Kidney capillary endothelial cell (primary cell): Measurements from ENCODE around the gene ASXL1.

Source experiments
- DNase-seq: peaks from one replicate; pipeline ENCODE4 v3.0.0-alpha.2; 2018; ENCODE audit warnings: low spot score

ASXL1 gene

GRCh38 chr20:32411955-32412706, 54.0 kb downstream of the ASXL1 start:
- no peak for DNase-seq

DNA sequence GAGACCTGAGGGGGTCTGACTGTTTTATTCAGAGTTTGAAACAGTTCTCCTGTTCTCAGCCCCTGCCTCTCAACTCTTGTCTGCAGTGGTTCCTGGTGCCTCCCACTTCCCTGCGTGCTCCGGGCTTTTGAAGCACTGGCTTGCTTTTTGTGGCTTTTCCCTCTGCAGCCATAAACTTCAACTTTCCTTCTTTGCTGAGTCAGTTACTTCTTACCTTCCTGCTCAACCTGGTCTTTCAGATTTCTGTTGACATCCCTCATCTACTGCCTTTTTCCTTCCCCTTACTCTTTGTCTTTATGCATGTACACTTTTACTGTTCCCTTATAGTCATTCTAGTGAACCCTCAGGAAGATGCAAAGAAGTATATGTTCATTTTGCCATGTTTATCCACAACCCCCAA, 57.4 kb downstream of the ASXL1 start:
- DNase-seq: no peak

- no peak for DNase-seq
These were observed 58.1 kb downstream of the ASXL1 start for GRCh38 chr20:32416206-32416605.

- DNase-seq: no peak
These were observed 60.2 kb downstream of the ASXL1 start for GRCh38 chr20:32418376-32418775.

- DNase-seq: no peak
These were observed 63.2 kb downstream of the ASXL1 start for GRCh38 chr20:32421290-32421689.

DNA sequence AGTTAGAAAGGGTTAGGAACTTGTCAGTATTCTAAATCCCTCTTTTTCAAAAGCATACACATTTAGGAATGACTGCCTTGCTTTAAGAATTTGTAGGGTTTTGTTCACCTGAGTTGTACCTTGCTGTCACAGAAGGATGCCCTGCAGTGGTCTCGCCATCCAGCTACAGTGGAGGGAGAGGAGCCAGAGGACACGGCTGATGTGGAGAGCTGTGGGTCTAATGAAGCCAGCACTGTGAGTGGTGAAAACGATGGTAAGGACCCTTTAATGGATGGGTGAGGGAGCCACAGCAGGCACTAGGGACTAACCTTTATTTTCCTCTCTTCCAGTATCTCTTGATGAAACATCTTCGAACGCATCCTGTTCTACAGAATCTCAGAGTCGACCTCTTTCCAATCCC, 69.9 kb downstream of the ASXL1 start:
- DNase-seq: no peak

- no peak for DNase-seq
These were observed 71.2 kb downstream of the ASXL1 start for GRCh38 chr20:32429343-32429742.

- DNase-seq: no peak
These were observed 71.7 kb downstream of the ASXL1 start for GRCh38 chr20:32429745-32430360.

- no peak for DNase-seq
These were observed 73.3 kb downstream of the ASXL1 start for GRCh38 chr20:32431457-32431856.

DNA sequence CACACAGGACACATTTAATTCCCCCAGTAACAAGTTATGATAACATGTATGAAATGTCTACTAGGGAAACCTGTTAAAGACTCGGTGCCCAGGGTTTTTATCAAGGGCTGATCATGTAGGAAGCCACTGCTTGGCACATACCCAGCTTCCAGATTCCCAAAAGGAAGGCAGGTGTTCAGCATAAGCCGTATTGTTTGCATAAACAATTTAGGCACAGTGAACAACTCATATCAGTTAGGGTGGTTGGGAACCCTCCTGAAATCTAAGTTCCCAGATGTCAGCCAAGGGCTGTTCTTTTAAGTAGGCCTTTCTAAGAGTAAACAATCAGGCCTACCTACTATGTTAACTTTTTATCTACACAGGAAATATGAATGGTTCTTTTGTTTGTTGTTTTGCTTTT, 74.1 kb downstream of the ASXL1 start:
- no peak for DNase-seq

- peak; percentile 83 for DNase-seq
These were observed 75.3 kb downstream of the ASXL1 start for GRCh38 chr20:32433311-32434021.

DNA sequence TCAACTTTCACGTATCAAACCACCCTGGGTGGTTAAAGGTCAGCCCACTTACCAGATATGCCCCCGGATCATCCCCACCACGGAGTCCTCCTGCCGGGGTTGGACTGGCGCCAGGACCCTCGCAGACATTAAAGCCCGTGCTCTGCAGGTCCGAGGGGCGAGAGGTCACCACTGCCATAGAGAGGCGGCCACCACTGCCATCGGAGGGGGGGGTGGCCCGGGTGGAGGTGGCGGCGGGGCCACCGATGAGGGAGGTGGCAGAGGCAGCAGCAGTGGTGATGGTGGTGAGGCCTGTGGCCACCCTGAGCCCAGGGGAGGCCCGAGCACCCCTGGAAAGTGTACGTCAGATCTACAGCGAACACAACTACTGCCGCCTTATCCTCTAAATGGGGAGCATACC, 76.3 kb downstream of the ASXL1 start:
- DNase-seq: no peak

DNA sequence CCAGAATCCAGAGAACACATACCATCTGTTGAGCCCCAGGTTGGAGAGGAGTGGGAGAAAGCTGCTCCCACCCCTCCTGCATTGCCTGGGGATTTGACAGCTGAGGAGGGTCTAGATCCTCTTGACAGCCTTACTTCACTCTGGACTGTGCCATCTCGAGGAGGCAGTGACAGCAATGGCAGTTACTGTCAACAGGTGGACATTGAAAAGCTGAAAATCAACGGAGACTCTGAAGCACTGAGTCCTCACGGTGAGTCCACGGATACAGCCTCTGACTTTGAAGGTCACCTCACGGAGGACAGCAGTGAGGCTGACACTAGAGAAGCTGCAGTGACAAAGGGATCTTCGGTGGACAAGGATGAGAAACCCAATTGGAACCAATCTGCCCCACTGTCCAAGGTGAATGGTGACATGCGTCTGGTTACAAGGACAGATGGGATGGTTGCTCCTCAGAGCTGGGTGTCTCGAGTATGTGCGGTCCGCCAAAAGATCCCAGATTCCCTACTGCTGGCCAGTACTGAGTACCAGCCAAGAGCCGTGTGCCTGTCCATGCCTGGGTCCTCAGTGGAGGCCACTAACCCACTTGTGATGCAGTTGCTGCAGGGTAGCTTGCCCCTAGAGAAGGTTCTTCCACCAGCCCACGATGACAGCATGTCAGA, 77.4 kb downstream of the ASXL1 start:
- DNase-seq: no peak

- DNase-seq: no peak
These were observed 78.2 kb downstream of the ASXL1 start for GRCh38 chr20:32436142-32436861.

- DNase-seq: no peak
These were observed 78.8 kb downstream of the ASXL1 start for GRCh38 chr20:32436968-32437367.

DNA sequence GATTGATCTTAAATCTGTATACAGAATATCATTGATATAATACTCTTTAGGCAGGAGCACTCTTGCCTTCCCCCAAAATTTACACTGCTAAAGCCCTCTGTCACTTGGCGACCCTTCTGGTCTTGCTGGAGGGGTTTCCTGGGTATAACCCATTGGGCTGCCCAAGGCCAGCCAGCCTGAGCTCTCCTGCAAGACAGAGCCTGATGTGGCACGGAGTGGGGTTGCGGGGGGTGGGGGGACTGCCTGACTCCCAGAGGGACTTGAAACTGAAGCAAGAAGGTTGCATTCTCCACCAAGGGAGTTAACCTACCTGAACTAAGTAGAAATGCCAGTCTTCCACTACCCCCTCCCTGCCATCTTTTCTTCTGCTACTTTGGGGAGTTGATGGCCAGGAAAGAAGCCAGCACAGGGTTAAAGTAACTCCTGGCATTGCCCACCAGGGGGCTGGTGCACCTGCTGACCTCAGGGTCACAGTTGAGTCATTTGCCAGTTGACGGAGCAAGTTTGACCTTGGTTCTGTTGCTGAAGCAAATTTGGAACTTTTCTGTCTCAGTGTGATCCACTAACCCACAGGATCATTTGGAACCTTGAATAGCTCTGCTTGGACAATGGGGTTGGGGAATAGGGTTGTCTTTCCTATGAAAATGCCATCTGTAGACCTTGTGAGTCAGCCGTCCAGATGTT, 79.4 kb downstream of the ASXL1 start:
- no peak for DNase-seq

DNA sequence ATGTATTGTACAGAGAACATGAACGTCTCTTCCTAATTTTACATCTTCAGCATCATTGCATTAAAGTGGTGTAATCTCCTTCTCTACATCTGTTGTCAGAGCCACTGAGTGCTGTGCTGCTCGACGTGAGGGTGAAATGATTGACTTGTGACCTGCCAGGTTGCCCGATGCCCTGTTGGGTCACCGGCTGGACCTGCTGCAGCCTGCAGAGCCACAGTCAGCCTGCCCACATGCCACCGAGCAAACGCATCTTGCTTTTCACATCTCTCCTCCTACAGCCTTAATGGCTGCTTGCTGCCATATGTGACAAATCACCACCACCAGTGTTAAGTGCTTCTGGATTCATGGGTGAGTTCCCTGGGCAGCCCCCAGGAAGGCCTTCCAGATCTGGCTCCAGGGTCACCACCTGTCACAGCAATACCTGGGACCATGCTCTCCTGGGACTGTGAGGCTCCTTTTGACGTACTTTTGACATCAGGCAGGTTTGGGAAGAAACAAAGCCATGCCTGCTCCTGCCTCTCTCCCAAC, 80.3 kb downstream of the ASXL1 start:
- no peak for DNase-seq

DNA sequence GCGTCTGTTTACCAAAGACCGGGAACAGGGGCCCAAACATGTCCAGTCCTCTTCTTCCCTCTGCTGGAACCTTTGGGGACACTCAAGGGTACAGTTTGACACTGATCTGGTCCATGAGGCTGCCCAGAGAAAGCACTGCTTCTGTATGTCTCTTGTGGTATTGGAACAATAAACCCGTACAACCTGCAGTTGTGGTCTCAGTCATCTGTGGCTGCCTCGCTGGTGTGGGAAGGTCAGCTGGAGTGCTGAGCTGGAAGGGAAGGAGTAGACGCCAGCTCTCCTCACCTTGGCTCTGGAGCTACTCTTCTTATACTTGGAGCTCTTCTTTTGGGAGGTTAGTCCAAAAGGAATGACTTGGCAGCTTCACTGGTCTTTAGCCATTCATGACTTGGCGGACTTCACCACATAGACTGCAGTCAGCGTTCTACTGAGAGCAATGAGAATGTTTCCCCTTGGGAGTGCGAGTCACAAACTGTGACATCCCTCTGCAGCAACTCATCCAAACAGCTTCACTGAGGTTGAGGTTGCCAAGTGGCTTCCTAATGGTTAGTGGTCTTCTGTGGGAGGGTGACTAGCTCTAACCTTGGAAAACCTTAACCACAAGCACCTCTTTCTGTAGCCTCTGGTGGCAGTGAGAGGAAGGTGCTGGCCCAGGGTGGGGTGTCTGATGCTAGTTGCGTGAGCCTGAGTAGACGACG, 81.2 kb downstream of the ASXL1 start:
- DNase-seq: no peak

DNA sequence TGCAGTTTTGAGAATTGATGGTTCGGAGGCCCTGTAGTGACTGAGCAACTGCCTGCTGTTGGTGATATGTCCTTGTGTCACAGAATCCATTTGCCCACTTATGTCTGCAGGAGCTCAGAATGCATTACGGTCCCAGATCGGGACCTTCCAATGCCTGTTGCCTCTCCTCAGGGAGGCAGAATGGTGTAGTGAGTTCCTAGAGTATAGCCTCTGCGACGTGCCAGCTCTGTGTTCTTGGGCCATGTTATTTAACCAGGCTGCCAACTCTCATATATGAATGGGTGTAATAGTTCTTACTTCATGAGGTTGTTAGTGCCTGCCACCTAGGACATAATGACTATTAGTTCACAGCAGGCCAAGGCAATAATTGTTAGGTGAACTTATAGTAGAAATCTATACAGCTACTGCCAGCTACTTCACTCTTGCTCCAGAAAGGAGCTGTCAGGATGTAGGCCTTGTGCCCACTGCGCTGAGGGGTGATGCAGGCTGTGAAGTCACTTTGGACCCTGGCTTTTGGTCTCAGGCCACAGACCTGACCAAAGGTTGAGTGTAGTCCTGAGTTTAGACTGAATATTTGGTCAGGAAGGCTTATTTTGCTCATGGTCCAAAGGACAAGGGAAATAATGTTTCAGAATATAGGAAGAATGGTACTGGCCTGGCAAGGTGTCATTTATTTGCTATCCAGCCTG, 82.1 kb downstream of the ASXL1 start:
- no peak for DNase-seq

DNA sequence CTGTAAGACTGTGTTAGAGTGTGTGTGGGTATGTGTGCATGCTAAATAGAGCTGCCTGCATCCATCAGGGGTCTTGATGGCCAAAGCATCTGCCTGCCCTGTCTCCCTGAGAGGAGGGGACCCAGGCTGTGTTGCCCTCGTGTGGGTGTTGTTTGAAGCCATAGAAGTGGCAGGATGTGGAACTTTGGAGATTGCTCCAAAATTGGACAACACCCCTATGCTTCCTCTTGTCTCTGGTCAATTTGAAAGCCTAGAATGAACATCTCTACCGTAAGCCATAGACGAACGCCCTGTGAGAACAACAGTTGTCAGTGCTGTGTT, 82.6 kb downstream of the ASXL1 start:
- no peak for DNase-seq
